HG03469 (cell line): ENCODE measurements around the gene HLA-DMA.

ENCODE experiments used
- ATAC-seq: cut with Tn5 transposase; IDR thresholded peaks from one replicate; pipeline ENCODE4 v1.9.1; 2021; ENCODE audit warnings: mild to moderate bottlenecking, moderate library complexity, moderate number of reproducible peaks; ENCODE audit not compliant: unreplicated experiment

The HLA-DMA gene

DNA sequence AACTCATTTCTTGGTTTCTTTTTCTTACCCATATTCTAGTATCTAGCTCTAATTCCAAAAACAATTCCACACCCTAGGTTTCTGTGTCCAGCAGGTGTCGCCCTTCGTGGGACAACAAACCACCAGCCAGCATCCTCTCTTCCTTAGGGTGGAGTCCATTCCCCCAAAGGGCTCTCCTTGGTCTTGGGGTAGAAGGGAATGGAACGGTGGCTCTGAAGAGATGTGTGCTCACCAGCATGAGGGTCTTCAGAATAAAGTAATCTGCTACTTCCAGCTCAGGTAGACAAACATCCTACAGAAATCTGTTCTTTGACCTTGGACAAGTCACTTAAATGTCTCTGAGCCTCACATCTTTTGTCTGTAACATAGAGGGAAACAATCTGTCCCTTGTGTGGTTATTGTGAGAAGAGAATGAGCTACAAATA lies 19.2 kb downstream of the HLA-DMA start:
- no peak for ATAC-seq

DNA sequence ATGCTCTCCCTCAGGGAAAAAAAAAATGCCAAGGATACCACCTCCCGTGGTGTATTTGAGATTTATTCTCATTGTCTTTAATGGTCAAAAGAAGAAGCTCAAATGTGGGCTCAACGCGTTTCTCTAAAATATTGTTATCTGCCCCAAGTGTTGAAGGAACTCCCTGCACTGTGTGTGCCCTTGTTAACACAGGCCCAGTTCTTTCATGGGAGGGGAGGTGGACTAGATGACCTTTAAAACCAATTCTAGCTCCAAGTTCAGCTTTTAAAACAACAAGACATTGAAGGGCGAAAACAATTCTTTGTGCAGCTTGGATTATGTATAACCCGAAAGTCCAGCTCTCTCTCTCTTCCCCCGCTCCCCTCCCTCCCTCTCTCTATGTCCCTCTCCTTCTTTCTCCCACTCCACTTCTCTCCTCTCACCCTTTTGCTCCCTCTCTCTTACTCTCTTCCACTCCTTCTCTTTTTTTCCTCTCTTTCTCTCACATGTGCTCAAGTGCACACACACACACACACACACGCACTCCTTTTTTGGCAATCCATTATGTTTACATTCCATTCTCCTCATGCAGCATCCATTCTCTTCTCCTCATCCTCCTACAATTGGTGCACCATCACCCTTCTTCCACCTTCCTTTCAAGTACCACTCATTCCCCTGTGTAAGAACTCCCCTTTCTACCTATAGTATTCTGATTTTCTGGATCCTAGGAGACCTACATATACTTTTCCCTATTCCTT lies 20.6 kb downstream of the HLA-DMA start:
- ATAC-seq: no peak

DNA sequence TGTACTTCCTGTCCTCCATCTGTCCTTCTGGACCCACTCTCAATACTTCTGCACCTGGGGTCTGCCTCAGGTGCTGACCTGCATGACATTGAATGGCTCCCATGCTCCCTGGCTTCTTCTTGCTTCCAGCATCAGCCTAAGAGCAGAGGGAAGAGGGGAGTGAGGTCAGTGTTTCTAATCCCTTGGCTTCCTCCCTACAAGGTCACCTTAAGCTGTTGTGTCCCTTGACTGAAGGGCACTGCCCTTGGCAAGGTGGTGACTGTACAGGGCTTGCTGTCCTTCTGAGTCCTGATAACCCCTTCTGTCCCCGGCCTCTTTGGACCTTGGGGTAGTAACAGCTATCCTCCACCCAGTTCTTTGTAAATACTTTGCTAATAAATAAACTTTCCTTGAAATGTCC lies 21.7 kb downstream of the HLA-DMA start:
- ATAC-seq: no peak

DNA sequence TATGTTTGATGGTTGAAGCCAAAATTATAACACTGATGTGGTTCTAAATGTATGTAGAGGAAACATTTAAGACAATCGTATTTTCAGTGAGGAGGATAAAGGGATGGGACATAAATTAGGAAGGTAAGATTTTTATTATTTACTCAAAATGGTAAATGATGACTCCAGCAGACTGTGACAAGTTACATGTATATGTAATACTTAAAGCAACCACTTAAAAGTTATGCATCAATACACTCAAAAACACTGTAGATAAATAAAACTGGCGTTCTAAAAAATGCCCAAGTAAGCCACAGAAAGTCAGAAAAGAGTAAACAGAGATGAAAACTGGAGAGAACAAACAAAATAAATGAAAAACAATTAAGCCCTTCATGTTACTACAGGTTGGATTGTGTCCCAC lies 30.8 kb downstream of the HLA-DMA start:
- no peak for ATAC-seq

DNA sequence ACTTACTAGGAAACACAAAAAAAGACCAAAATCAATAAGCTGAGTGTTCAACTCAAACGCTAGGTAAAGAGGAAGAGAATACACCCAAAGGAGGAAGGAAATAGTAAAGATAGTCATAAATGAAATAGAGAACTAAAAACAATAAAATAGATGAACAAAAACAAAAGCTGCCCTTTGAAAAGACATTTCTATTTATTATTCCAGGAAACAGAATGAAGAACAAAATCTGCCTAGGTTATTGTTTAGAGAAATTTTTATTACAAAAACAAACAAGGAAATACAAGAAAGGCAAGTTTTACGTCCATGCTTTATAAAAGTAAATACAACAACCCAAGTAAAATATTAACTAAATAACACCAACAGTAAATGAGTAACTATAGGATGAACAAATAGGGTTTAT lies 32.2 kb downstream of the HLA-DMA start:
- ATAC-seq: no peak

DNA sequence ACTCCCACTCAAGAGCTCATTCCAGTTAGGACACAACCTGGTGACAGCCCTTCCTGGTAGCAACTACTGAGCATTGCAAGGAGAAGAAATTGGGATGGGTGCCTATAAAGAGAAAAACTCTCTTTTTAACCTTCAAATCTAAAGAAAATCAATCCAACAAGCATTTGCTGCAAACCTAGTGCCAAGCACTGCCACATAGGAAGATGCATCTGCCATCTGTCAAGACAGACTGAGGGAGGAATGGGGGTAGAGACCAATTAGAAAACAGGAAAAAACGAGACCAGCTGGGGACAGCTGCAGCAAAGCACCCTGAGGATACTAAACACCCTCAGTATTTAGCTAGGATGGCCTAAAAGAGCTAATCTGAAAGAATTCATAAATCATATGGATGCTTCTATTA lies 39.9 kb downstream of the HLA-DMA start:
- no peak for ATAC-seq

DNA sequence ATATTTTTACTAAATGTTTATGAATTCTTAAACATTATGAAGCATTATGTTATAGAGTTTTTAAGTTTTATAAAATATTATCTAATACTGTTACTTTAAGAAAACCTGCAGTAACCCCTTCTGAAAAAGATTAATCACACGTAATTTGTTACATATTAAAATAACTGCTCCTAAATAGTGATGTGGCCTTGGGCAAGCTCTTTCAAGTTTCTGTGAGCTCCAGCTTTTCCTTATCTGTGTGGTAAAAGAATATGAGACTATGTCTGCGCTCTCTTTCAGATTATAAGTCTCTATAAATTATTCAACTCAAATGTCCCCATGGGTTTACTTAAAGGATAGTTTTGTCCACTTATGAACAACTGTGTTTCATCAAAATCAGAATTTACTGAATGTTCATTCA lies 44.0 kb downstream of the HLA-DMA start:
- no peak for ATAC-seq

DNA sequence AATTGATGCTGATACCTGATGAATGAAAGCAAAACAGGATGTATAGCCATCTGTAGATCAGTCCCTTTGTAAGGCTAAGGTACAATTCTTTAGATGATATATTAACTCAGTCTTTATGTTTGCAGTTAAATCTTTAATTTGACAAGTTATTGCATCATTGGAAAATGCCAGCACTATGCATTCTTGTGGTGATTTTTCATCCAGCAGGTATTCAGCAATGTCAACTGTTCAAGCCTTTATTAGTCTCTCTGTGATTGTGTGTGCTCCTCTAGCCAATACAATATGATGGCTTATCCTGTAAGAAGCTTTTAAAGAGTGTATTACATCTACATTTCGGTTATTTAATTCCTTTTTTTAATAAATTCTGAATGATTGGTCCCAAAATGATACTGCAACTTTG lies 46.4 kb downstream of the HLA-DMA start:
- ATAC-seq: no peak

DNA sequence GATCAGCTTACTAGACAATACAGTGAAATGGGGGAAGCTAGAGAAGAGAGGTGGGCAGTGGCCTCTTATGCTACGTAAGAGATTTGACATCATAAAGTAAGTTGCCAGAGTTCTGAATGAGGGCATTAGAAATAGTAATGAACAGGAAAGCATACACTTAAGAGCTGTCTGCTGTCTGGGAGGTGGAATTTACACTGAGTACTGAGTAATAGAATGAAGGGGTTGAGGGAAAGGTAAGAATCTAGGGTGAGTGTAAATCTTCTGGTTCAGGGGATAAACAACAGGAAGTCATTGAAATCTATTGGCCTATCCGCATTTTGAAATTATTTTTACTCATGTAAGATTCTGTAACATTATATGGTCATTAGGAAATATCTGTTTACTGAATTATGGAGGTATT lies 47.8 kb downstream of the HLA-DMA start:
- no peak for ATAC-seq

DNA sequence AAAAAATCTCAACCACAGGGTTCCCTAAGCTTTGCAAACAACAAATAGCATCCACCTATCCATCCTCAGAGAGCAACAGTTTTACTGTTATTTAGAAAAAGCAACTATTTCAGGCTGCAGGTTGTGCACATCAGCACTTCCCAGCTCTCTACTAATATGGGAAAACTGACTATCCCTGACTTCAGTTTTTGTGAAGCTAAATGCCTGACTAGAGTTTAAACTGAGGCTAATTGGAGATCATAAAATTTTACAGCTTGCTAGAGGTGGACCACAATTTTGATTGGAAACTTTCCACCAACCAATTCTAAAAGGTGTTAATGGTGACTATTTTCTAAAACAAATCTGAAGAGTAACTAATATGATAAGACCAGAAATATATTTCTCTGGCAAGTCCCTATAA lies 48.9 kb downstream of the HLA-DMA start:
- no peak for ATAC-seq
